D721Med (cell line): ENCODE measurements around the gene TDRD5.

Source experiments
- DNase-seq: peaks from one replicate; pipeline ENCODE4 v3.0.0; 2011; ENCODE audit warnings: low spot score; ENCODE audit not compliant: insufficient read length
- FAIRE-seq: peaks from 2 replicates; lab custom pipeline; 2011; peaks lifted over from hg19 to GRCh38; lab: Jason Lieb, UNC
- TF ChIP-seq, protein P1 (sequence below): IDR thresholded peaks from 2 replicates; pipeline ENCODE4 v1.5.1; 2012; ENCODE audit warnings: mild to moderate bottlenecking, control low read depth; ENCODE audit not compliant: insufficient read depth; ENCODE audit errors: missing control alignments

TDRD5 gene

DNA sequence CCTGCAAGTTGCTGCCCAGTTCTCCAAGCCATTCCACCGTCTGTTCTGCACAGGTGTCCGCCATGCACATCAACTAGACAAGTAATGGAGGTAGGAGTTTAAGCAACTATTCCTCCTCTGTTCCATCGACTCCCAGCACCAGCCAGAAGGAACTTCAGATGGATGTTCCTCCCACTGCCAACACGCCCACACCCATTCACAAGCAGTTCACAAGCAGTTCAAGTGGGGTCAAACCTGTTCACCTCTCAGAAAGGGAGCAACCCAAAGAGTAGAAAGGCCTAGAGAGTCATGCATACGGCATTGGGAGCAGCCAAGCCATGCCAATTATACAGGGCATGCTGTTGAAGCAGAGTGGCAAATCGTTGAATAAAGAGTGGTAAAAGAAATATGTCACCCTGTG lies 4.3 kb upstream of the TDRD5 start:
- no peak for DNase-seq
- TF ChIP-seq, protein P1, sequence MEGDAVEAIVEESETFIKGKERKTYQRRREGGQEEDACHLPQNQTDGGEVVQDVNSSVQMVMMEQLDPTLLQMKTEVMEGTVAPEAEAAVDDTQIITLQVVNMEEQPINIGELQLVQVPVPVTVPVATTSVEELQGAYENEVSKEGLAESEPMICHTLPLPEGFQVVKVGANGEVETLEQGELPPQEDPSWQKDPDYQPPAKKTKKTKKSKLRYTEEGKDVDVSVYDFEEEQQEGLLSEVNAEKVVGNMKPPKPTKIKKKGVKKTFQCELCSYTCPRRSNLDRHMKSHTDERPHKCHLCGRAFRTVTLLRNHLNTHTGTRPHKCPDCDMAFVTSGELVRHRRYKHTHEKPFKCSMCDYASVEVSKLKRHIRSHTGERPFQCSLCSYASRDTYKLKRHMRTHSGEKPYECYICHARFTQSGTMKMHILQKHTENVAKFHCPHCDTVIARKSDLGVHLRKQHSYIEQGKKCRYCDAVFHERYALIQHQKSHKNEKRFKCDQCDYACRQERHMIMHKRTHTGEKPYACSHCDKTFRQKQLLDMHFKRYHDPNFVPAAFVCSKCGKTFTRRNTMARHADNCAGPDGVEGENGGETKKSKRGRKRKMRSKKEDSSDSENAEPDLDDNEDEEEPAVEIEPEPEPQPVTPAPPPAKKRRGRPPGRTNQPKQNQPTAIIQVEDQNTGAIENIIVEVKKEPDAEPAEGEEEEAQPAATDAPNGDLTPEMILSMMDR, result no peak
- FAIRE-seq, result no peak

DNA sequence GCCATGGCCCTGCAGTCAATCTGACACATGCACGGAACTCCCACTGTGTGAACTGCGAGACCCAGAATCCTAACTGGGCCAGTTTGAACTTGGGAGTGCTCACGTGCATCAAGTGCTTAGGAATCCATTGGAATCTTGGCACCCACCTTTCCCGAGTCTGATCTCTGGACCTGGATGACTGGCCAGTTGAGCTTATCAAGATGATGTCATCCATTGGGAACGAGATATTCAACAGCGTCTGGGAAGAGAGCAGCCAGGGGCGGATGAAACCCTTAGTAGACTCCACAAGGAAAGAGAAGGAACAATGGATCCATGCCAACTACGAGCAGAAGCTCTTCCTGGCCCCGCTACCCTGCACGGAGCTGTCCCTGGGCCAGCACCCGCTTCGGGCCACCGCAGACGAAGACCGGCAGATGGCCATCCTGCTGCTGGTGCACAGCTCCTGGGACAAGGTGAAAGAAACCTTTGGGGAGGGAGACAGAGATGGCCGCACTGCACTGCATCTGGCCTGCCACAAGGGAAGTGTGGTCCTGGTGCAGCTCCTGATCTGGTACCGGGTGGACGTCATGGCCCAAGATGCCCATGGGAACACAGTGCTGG lies 3.1 kb upstream of the TDRD5 start:
- TF ChIP-seq, protein P1, result no peak
- no peak for DNase-seq
- FAIRE-seq, result no peak

DNA sequence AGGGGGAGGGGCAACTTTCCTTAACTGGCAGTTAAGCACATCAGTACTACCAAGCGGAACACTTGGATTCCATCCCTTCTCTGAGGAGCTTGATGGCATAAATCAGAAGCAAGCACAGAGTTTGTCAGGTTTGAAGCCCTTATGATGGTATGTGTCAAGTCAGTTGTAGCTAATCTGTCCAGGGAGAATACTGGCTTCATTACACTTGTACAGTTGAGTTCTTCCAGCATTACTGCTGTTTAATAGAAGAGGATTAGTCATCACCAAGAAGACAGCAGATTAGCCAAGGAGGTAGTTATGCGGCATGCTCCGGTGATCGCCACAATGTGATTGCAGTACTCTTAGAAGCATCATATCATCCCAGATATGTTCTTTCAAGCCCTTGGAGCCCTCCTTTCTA lies 2.1 kb upstream of the TDRD5 start:
- TF ChIP-seq, protein P1, result no peak
- no peak for FAIRE-seq
- DNase-seq, result no peak

DNA sequence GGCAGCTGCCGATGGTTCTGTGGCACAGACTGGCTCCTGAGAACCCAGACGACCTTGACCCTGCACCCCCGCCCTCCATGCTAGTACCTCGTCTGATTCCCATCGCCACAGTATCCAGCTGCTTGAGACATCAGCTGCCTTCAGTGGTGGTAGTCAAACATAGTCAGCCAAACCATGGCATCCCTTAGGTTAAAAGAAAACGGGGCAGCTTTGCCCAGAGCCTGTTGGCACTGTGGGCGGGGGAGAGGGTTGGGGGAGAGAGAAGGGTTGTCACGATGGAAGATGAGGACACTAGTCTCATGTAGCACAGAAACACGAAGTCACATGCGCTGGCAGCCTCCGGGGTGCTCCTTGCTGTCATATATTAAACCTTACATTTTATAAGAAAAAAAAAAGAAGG lies 961 bp upstream of the TDRD5 start:
- no peak for FAIRE-seq
- no peak for DNase-seq
- TF ChIP-seq, protein P1, result no peak

DNA sequence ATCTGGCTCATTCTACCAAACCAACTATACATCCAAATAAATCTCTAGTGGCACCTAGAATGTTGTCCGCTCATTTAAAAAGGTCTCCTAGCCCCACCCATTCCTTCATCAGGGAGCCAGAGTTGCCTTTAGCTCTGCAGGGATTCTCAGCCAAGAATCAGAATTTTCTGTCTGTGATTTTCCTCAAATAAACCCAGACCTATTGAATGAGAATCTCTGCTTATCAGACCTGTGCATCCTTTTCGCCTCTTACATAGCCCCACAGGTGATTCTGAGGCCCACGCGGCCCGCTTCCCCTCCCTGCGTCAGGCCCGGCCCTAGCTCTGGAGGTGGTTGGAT lies 410 bp upstream of the TDRD5 start:
- TF ChIP-seq, protein P1, result no peak
- DNase-seq, result no peak
- FAIRE-seq, result no peak

DNA sequence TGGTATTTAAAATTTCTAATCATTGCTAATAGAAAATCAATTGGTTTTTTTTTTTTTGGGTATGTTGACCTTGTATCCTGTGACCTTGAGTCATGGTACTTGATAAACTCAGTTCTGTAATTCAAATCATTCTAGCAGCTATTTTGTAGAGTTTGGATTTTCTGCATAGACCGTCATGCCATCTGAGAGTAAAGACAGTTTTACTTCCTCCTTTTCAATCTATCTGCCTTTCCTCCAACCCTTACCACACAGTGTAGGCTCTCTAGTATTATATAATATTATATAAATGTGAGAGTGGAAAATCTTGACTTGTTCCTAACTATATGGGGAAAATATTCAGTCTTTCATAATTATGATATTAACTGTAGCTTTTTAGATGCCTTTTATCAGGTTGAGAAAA lies 7.0 kb downstream of the TDRD5 start:
- FAIRE-seq (no peak), DNase-seq (no peak)
- TF ChIP-seq, protein P1, result no peak

DNA sequence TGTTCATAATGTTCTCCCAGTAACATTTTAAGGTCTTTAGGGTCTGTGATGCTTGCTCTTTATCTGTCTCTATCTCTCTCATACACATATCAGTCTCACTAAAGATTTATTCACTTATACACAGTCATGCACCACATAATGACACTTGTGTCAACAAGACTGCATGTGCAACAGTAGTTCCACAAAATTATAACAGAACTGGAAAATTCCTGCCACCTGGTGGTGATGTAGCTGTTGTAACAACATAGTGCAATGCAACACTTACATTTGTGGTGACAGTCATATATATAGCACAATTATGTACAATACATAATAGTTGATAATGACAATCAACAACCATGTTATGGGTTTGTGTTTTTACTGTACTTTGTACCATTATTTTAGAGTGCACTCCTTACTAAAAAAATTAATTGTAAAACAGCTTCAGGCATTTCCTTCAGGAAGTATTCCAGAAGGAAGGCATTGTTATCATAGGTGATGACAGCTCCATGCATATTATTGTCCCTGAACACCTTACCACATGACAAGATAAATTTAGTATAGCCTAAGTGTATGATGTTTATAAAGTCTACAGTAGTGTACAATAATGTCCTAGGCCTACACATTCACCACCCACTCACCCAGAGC lies 8.1 kb downstream of the TDRD5 start:
- TF ChIP-seq, protein P1, result peak; percentile 58
- FAIRE-seq (peak; percentile 91), DNase-seq (no peak)
